Activated CD4-positive, alpha-beta T cell treated with anti-CD3 and anti-CD28 coated beads for 48 hours (primary cell): ENCODE measurements around the gene PHGDH.
A peak's percentile ranks its signal among the peaks of the same experiment; 100 is the strongest.
"Not testable (repeated sequence)": the region's sequence is repeated elsewhere in the genome, so short reads cannot be mapped to it uniquely, and the experiment has no call there.

Experiments
- DNase-seq: peaks from one replicate; pipeline ENCODE4 v3.0.0-alpha.2; 2020

The PHGDH gene

GRCh38 chr1:119711804-119712341 is at the start of gene PHGDH:
Gene PHGDH (plus strand): TSS chr1:119711934. CDS start chr1:119712023, 89 bp downstream.
- DNase-seq: peak; percentile 80

GRCh38 chr1:119662034-119662437 is 49.7 kb upstream of the PHGDH start:
- no peak for DNase-seq

- DNase-seq: no peak
These were observed 47.7 kb upstream of the PHGDH start for GRCh38 chr1:119664067-119664466.

- DNase-seq: no peak
These were observed 44.6 kb upstream of the PHGDH start for GRCh38 chr1:119667173-119667572.

GRCh38 chr1:119670898-119671297 is 40.8 kb upstream of the PHGDH start:
- no peak for DNase-seq

GRCh38 chr1:119673171-119673940 is 38.4 kb upstream of the PHGDH start:
- no peak for DNase-seq

GRCh38 chr1:119674111-119674526 is 37.6 kb upstream of the PHGDH start:
- DNase-seq: no peak

- peak; percentile 51 for DNase-seq
These were observed 36.9 kb upstream of the PHGDH start for GRCh38 chr1:119674835-119675289.

GRCh38 chr1:119675349-119676345 is 36.1 kb upstream of the PHGDH start:
- peak; percentile 81 for DNase-seq

- no peak for DNase-seq
These were observed 35.0 kb upstream of the PHGDH start for GRCh38 chr1:119676571-119677206.

GRCh38 chr1:119679223-119679622 is 32.5 kb upstream of the PHGDH start:
- no peak for DNase-seq

- DNase-seq: no peak
These were observed 31.5 kb upstream of the PHGDH start for GRCh38 chr1:119680193-119680592.

GRCh38 chr1:119680723-119681122 is 31.0 kb upstream of the PHGDH start:
- DNase-seq: no peak

GRCh38 chr1:119681560-119681959 is 30.2 kb upstream of the PHGDH start:
- DNase-seq: no peak

- DNase-seq: no peak
These were observed 29.6 kb upstream of the PHGDH start for GRCh38 chr1:119682141-119682540.

- no peak for DNase-seq
These were observed 27.8 kb upstream of the PHGDH start for GRCh38 chr1:119683893-119684292.

- no peak for DNase-seq
These were observed 25.1 kb upstream of the PHGDH start for GRCh38 chr1:119686661-119687060.

GRCh38 chr1:119687434-119688079 is 24.2 kb upstream of the PHGDH start:
- DNase-seq: no peak

- DNase-seq: no peak
These were observed 22.9 kb upstream of the PHGDH start for GRCh38 chr1:119688810-119689209.

- no peak for DNase-seq
These were observed 22.2 kb upstream of the PHGDH start for GRCh38 chr1:119689511-119689910.

GRCh38 chr1:119696863-119697262 is 14.9 kb upstream of the PHGDH start:
- DNase-seq: not testable (repeated sequence)

GRCh38 chr1:119697598-119697997 is 14.1 kb upstream of the PHGDH start:
- no peak for DNase-seq
